Karpas-422 (cell line): ENCODE results near the gene RSPO4. TPM values are rescaled to one million over a fixed set of nuclear protein-coding genes. Genes with fewer than 3 reads are reported as not detected.

Experiments
- DNase-seq: peaks from one replicate; pipeline ENCODE4 v3.0.0-alpha.2; 2015
- H2AFZ ChIP-seq: fragments of 200-600 bp; sonication (generic); 2 replicates; pipeline ENCODE4 v1.6.1; 2014; ENCODE audit warnings: antibody characterized with exemption, low read length, mixed read lengths
- H3K27ac ChIP-seq: fragments of 200-600 bp; sonication (generic); 2 replicates; pipeline ENCODE4 v1.5.1; 2014; ENCODE audit warnings: mild to moderate bottlenecking, low read length, moderate library complexity
- H3K27me3 ChIP-seq: fragments of 200-600 bp; sonication (generic); 2 replicates; pipeline ENCODE4 v1.6.1; 2014; ENCODE audit warnings: low read length, mixed read lengths
- H3K36me3 ChIP-seq: fragments of 200-600 bp; sonication (generic); 2 replicates; pipeline ENCODE4 v1.6.1; 2014; ENCODE audit warnings: low read length, mixed read lengths; ENCODE audit not compliant: insufficient read depth
- H3K4me1 ChIP-seq: fragments of 200-600 bp; sonication (generic); 2 replicates; pipeline ENCODE4 v1.6.1; 2014; ENCODE audit warnings: mild to moderate bottlenecking, low read length, mixed read lengths
- H3K4me2 ChIP-seq: fragments of 200-600 bp; sonication (generic); 2 replicates; pipeline ENCODE4 v1.6.1; 2014; ENCODE audit warnings: low read length, low read depth, mild to moderate bottlenecking; ENCODE audit not compliant: poor library complexity, severe bottlenecking
- H3K4me3 ChIP-seq: fragments of 200-600 bp; sonication (generic); 2 replicates; pipeline ENCODE4 v1.5.1; 2014; ENCODE audit warnings: mild to moderate bottlenecking, antibody characterized with exemption, low read length, mixed read lengths
- H3K79me2 ChIP-seq: fragments of 200-600 bp; sonication (generic); 2 replicates; pipeline ENCODE4 v1.6.1; 2014; ENCODE audit warnings: mild to moderate bottlenecking, low read length, mixed read lengths
- H3K9ac ChIP-seq: fragments of 200-600 bp; sonication (generic); 2 replicates; pipeline ENCODE4 v1.6.0; 2014; ENCODE audit warnings: low read length
- H3K9me2 ChIP-seq: fragments of 200-600 bp; sonication (generic), shearing (Covaris generic); replicated peaks from 2 replicates; pipeline ENCODE4 v1.6.0; 2014; ENCODE audit warnings: mild to moderate bottlenecking, low read length, moderate library complexity; ENCODE audit not compliant: insufficient read depth
- H3K9me3 ChIP-seq: fragments of 300-700, 200-600 bp; sonication (generic); 2 replicates; pipeline ENCODE4 v1.6.1; 2014; ENCODE audit warnings: low read length, mixed read lengths
- H4K20me1 ChIP-seq: fragments of 200-600 bp; sonication (generic); 2 replicates; pipeline ENCODE4 v1.6.1; 2014; ENCODE audit warnings: mild to moderate bottlenecking, antibody characterized with exemption, low read length, low read depth; ENCODE audit not compliant: insufficient read depth
- total RNA-seq: library from RNA; depleted of rRNA; stranded (reverse); fragments of >200 nt; shearing (Covaris generic); gene quantifications from 2 replicates; pipeline ENCODE4 v1.2.3, GENCODE V29; 2014; ENCODE audit warnings: low replicate concordance

Gene RSPO4
- total RNA-seq, 1 experiment from 2014 or later, result not detected

DNA sequence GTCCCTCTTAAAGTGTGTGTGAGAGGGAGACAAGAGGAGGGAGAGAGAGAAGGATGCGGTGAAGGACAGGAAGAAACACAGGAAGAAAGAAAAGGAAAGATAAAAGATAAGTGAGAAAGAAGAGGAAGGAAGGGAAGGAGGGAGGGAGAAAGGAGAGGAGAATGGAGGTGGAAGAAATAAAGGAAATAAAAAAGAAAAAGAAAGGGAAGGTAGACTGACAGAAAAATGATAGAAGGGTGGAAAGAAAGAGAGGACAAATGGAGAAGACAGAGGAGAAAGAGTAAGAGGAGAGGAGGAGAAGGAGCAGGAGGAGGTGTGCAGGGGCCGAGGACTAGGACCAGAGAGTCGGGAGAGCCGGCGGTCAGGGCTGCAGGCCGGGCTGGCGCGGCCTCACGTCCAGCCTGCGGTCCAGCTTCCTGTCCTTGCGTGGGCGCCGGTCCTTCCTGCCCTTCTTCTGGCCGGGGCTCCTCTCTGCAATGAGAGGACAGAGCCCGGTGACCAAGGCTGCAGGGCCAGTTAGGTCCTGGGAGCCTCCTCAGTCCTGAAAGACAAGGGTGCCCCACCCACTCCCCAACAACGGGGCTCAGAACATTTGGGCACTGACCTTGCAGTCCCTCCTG is 42.0 kb downstream of the RSPO4 start:
- H3K79me2 ChIP-seq, result no peaks in the 10 kb centered on the region
- DNase-seq, result no peak
- no peak overlapping the region for H3K27ac ChIP-seq
- no peaks in the 10 kb centered on the region for H4K20me1 ChIP-seq
- no peak overlapping the region for H2AFZ ChIP-seq
- no peak overlapping the region for H3K4me2 ChIP-seq
- H3K9me3 ChIP-seq, result no peaks in the 10 kb centered on the region
- no peak overlapping the region for H3K4me3 ChIP-seq
- no peaks in the 10 kb centered on the region for H3K36me3 ChIP-seq
- H3K27me3 ChIP-seq, result no peaks in the 10 kb centered on the region
- no peaks in the 10 kb centered on the region for H3K4me1 ChIP-seq
- no peaks in the 10 kb centered on the region for H3K9me2 ChIP-seq
- H3K9ac ChIP-seq, result no peak overlapping the region

DNA sequence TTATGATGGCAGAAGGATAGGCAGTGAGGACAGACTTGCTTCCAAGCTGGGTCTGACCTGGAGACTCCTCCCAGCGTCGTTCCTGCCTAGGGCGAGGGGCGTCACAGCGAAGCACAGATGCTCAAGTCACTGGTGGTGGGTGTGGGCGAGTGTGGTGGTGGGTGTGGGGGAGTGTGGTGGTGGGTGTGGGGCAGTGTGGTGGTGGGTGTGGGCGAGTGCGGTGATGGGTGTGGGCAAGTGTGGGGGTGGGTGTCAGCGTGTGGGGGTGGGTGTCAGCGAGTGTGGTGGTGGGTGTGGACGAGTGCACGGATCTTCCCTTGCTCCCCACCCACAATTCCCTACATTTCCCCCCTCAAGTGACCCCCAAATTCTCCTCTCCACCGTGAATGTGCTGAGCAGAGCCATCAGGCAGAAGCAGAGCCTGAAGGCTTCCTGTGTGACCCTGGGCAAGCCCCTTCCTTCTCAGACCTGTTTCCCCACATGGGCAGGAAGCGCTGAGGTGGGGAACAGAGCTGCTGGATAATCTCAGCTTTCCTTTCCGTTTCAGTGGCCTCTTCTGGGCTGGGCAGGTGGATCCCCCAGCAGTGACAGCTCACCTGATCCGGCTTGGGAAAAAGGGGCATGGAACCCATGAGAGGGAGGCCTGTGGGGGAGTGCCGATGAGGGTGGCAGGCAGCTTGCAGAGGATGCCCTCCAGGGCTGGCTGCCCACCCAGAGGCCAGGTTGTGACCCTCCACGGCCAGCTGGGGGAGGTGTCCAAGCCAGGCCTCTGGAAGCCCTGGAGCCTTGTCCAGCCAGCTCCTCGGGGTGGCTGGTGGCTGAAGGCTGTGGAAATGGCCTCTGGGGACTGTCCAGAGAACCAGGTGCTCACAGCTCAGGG is 42.9 kb downstream of the RSPO4 start:
- Histone ChIP-seq H3K4me1 (no peaks in the 10 kb centered on the region), H3K79me2 (no peaks in the 10 kb centered on the region), H3K27me3 (no peaks in the 10 kb centered on the region), H3K9ac (no peak overlapping the region), H3K36me3 (no peaks in the 10 kb centered on the region), H3K4me3 (no peak overlapping the region), H3K9me3 (no peaks in the 10 kb centered on the region), H4K20me1 (no peaks in the 10 kb centered on the region), H2AFZ (no peak overlapping the region), H3K4me2 (no peak overlapping the region), H3K9me2 (no peaks in the 10 kb centered on the region), H3K27ac (no peak overlapping the region)
- DNase-seq, result no peak

DNA sequence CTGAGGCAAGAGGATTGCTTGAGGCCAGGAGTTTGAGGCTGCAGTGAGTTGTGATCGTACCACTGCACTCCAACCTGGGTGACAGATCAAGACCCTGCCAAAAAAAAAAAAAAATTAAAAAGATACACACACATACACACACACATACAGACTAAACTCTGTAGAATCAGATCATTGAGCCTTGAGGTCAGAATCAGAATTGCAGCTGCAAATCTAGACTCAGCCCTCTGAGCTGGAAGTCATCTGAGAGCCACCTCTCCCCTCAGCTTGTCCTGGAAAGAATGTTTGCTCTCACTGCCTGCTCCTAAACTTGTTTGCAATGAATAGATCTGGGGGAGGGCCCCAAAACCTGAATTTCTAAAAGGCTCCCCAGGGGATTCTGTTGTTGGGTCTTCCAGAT is 44.6 kb downstream of the RSPO4 start:
- H3K36me3 ChIP-seq, result no peaks in the 10 kb centered on the region
- no peaks in the 10 kb centered on the region for H3K9me3 ChIP-seq
- H3K79me2 ChIP-seq, result no peaks in the 10 kb centered on the region
- H3K27ac ChIP-seq, result no peak overlapping the region
- H3K9ac ChIP-seq, result no peak overlapping the region
- DNase-seq, result peak; percentile 54
- H3K27me3 ChIP-seq, result no peaks in the 10 kb centered on the region
- H3K4me3 ChIP-seq, result no peak overlapping the region
- H2AFZ ChIP-seq, result no peak overlapping the region
- no peaks in the 10 kb centered on the region for H3K4me1 ChIP-seq
- H3K4me2 ChIP-seq, result no peak overlapping the region
- H3K9me2 ChIP-seq, result no peaks in the 10 kb centered on the region
- H4K20me1 ChIP-seq, result no peaks in the 10 kb centered on the region

DNA sequence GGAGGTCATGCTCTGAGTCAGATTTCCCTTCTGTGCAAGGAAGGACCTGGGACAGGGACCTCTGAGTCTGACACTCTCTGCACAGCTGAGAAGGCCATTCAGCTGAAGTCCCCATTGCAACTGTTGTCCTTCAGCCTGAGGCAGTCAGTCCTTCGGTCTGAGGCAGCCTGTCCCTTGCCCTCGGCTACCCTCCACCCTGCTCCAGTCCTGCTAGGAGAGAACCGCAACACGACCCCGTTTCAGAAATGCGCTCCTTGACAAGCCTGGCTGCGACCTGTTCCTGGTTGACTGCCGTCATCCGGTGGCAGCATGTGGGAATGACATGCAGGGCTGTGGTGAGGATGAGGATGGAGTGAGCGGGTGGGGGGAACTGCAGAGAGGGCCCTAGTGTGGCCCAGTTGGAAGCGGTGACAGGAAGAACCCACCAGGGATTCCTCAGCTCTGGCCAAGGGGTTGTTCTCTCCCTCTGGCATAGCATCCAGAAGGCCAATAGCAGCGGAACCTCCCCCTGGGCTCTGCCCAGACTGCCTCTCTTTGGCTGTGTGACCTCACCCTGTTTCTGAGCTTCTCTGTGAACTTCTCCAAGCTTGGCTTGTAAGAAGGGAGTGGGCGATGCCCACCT is 45.7 kb downstream of the RSPO4 start:
- H2AFZ ChIP-seq, result no peak overlapping the region

DNA sequence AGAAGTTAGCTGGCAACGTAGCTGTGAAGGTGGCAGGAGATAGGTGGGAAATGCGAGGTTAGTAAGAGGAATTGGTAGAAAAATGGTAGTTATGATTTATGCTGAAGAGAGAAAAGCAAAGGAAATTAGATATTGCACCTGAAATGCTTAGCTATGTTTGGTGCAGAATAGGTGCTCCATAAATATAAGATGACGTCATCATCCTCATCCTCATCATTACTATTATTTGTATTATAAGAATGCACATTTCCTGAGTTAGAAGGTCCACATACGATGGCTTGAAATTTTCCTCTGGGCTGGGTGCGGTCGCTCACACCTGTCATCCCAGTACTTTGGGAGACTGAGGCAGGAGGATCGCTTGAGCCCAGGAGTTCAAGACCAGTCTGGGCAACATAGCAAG is 46.5 kb downstream of the RSPO4 start:
- Histone ChIP-seq H3K9ac (no peak overlapping the region), H3K4me3 (no peak overlapping the region), H3K27ac (no peak overlapping the region)

More for the DNA sequence above, 45.7 kb downstream of the RSPO4 start:
- no peak overlapping the region for H3K27ac ChIP-seq
- no peaks in the 10 kb centered on the region for H3K9me2 ChIP-seq
- H3K27me3 ChIP-seq, result no peaks in the 10 kb centered on the region
- H3K36me3 ChIP-seq, result no peaks in the 10 kb centered on the region
- H3K4me2 ChIP-seq, result no peak overlapping the region
- DNase-seq, result peak; percentile 91
- no peaks in the 10 kb centered on the region for H3K9me3 ChIP-seq
- no peaks in the 10 kb centered on the region for H4K20me1 ChIP-seq
- no peaks in the 10 kb centered on the region for H3K79me2 ChIP-seq
- no peaks in the 10 kb centered on the region for H3K4me1 ChIP-seq
- H3K9ac ChIP-seq, result no peak overlapping the region
- no peak overlapping the region for H3K4me3 ChIP-seq

DNA sequence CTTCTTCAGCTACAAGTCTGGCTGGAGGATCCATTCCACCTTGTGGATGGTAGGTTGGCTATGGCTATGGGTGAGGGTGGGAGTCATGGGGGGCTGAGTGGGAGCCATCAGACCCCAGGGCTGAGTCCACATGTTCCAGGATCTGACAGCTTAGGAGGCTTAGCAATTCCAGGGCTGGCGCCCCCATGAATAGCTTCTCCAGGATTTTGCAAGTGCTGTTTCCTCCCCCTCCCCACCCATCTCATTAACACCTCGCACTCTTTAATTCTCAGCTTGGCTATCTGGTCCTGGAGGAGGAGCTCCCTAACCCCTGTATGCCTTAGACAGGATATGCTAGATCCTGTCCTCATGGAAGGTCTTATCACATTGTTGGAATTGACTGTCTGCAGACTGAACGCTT is 47.0 kb downstream of the RSPO4 start:
- no peaks in the 10 kb centered on the region for H3K9me2 ChIP-seq
- no peak overlapping the region for H3K27ac ChIP-seq
- H3K79me2 ChIP-seq, result no peaks in the 10 kb centered on the region
- H3K4me1 ChIP-seq, result no peaks in the 10 kb centered on the region
- no peak overlapping the region for H3K4me3 ChIP-seq
- no peak overlapping the region for H2AFZ ChIP-seq
- DNase-seq, result no peak
- H3K36me3 ChIP-seq, result no peaks in the 10 kb centered on the region
- H3K4me2 ChIP-seq, result no peak overlapping the region
- no peaks in the 10 kb centered on the region for H3K27me3 ChIP-seq
- H3K9me3 ChIP-seq, result no peaks in the 10 kb centered on the region
- H4K20me1 ChIP-seq, result no peaks in the 10 kb centered on the region
- no peak overlapping the region for H3K9ac ChIP-seq

More for the DNA sequence above, 46.5 kb downstream of the RSPO4 start:
- Histone ChIP-seq H3K27me3 (no peaks in the 10 kb centered on the region), H3K9me3 (no peaks in the 10 kb centered on the region), H3K9me2 (no peaks in the 10 kb centered on the region), H3K36me3 (no peaks in the 10 kb centered on the region), H3K4me1 (no peaks in the 10 kb centered on the region), H3K79me2 (no peaks in the 10 kb centered on the region), H2AFZ (no peak overlapping the region), H3K4me2 (no peak overlapping the region), H4K20me1 (no peaks in the 10 kb centered on the region)
- DNase-seq, result no peak

DNA sequence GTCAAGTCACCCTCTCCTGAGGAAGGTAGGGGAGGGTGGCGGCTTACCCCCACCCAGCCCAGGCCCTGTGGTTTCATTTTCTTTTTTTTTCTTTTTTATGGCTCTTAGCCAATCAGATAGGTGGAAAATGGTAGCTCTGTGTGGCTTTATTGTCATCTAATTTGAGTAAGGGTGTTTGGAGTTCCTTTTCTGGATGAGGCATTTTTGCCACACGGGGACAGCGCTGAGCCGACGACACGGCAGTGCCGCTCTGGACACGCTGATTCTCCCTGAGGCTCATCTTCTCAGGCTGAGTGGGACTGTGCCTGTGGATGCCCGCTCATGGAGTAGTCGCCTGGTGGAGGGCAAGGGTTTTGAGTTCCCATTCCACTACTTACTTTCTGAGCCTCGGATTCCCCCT is 48.4 kb downstream of the RSPO4 start:
- no peaks in the 10 kb centered on the region for H3K9me2 ChIP-seq
- H3K27me3 ChIP-seq, result no peaks in the 10 kb centered on the region
- no peaks in the 10 kb centered on the region for H4K20me1 ChIP-seq
- no peak for DNase-seq
- no peaks in the 10 kb centered on the region for H3K4me1 ChIP-seq
- H3K4me3 ChIP-seq, result no peak overlapping the region
- no peak overlapping the region for H3K27ac ChIP-seq
- H3K9ac ChIP-seq, result no peak overlapping the region
- H2AFZ ChIP-seq, result no peak overlapping the region
- no peaks in the 10 kb centered on the region for H3K79me2 ChIP-seq
- no peaks in the 10 kb centered on the region for H3K36me3 ChIP-seq
- no peaks in the 10 kb centered on the region for H3K9me3 ChIP-seq
- no peak overlapping the region for H3K4me2 ChIP-seq

DNA sequence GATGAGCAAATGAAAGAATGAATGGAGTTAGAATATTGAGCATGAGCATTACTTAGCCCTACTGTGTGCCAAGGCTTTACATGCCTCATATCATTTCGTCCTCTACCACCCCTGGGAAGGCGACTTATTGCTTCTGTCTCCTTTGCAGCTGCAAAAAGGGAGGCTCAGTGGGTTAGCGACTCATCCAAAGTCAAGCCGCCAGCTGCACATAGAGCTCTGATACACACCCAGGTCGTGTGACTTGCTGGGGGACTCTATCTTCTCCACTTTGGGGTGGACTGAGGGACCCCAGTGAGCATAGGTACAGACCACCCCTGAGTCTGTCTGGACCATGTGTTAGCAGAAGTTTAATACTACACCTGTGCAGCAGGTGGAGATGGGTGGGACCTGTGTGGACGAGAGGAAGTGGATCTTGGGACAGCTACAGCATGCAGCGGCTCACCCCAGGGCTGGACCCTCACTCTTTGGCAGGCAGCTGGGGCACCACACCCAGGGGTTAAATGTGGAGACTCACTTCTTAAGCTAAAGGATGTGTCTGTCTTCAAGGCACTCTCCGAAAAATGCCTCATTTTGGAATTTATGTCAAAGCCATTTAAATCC is 49.8 kb downstream of the RSPO4 start:
- Histone ChIP-seq H3K9me2 (no peaks in the 10 kb centered on the region), H3K79me2 (no peaks in the 10 kb centered on the region), H3K36me3 (no peaks in the 10 kb centered on the region), H3K27ac (no peak overlapping the region), H3K4me2 (no peak overlapping the region), H3K9me3 (no peaks in the 10 kb centered on the region), H4K20me1 (no peaks in the 10 kb centered on the region), H3K9ac (no peak overlapping the region), H3K4me3 (no peak overlapping the region), H3K27me3 (no peaks in the 10 kb centered on the region), H3K4me1 (no peaks in the 10 kb centered on the region), H2AFZ (no peak overlapping the region)
- no peak for DNase-seq
